ENCODE results near the gene FPGS. TPM values are rescaled to one million over a fixed set of nuclear protein-coding genes. Genes with fewer than 3 reads are reported as not detected.
"Not testable (repeated sequence)": the region's sequence is repeated elsewhere in the genome, so short reads cannot be mapped to it uniquely, and the experiment has no call there.

FPGS gene
- total and polyA plus RNA-seq, 7 experiments from 2014 or later: 37.3 to 123 (median 90.8) TPM

GRCh38 chr9:127778280-127779135 is 24.2 kb upstream of the FPGS start, which contains the start of gene SH2D3C:
TSS of gene SH2D3C (minus strand) at chr9:127778666. CDS start at chr9:127778627, 39 bp downstream.
- ChIA-PET CTCF (interaction anchor here (0.8 to 2.1 kb wide), 3 partner anchors 43 to 190 kb away, joined by 3 to 9 read pairs (median 5); partner anchors contain the start of gene TOR2A), POLR2A (interaction anchor here (0.7 to 1.9 kb wide), 13 partner anchors 8 to 141 kb away, joined by 3 to 19 read pairs (median 4); partner anchors contain the start of genes FPGS and TOR2A)
- H3K36me3 Mint-ChIP-seq: peaks cover 0 to 29% (median 4%) of the 10 kb centered on the region in 5 donors
- H3K36me3 ChIP-seq (ENCODE audit: control insufficient read depth in 2 of 3, insufficient read depth in 3 of 3, low read length in 3 of 3): peaks cover 7 to 20% (median 10%) of the 10 kb centered on the region in 3 experiments
- H3K27me3 ChIP-seq (ENCODE audit: control insufficient read depth in 2 of 2, insufficient read depth in 2 of 2, low read length in 2 of 2): no peaks in the 10 kb centered on the region
- DNase-seq (peak in 7 of 9 donors; percentile 34 to 62 (median 42)), ATAC-seq (peak; percentile 50)
- H3K9me3 Mint-ChIP-seq: no peaks in the 10 kb centered on the region
- peak within 1 kb of the TSS; percentile 88 for H3K27ac ChIP-seq (ENCODE audit: low read depth, low read length)
- peaks cover 30 to 73% (median 57%) of the 10 kb centered on the region in 7 donors for H3K4me1 Mint-ChIP-seq
- intact Hi-C loops (cut with micrococcal nuclease): loop anchor here (1.0 to 10.0 kb wide), 6 partner anchors 7 to 496 kb away; partner anchors contain the start of genes GOLGA2 (in 1 of the 2), PTGES2 (in 1 of the 2), STXBP1 (in 1 of the 2) and SWI5 (in 1 of the 2)
- peaks cover 50 to 56% of the 10 kb centered on the region in 2 donors for H3K4me1 ChIP-seq (ENCODE audit: control insufficient read depth in 2 of 2, insufficient read depth in 2 of 2, low read length in 2 of 2)
- peak within 1 kb of the TSS; percentile 92 to 98 (median 94) for H3K27ac Mint-ChIP-seq
- peak within 1 kb of the TSS; percentile 97 for H3K4me3 ChIP-seq (ENCODE audit: low read length)
- H3K9me3 ChIP-seq (ENCODE audit: control insufficient read depth in 2 of 3, low read length in 3 of 3): no peaks in the 10 kb centered on the region
- H3K27me3 Mint-ChIP-seq: no peaks in the 10 kb centered on the region
- H3K4me3 Mint-ChIP-seq: peak within 1 kb of the TSS; percentile 94 to 100 (median 98)

GRCh38 chr9:127779136-127779981 is 23.3 kb upstream of the FPGS start:
- Histone ChIP-seq H3K9me3 (ENCODE audit: control insufficient read depth in 2 of 3, low read length in 3 of 3) (no peaks in the 10 kb centered on the region), H3K4me3 (ENCODE audit: low read length) (peak overlapping the region; percentile 97), H3K36me3 (ENCODE audit: control insufficient read depth in 2 of 3, insufficient read depth in 3 of 3, low read length in 3 of 3) (peaks cover 0 to 11% (median 1%) of the 10 kb centered on the region in 3 experiments), H3K4me1 (ENCODE audit: control insufficient read depth in 2 of 2, insufficient read depth in 2 of 2, low read length in 2 of 2) (peaks cover 51 to 59% of the 10 kb centered on the region in 2 donors), H3K27ac (ENCODE audit: low read depth, low read length) (peak overlapping the region; percentile 88), H3K27me3 (ENCODE audit: control insufficient read depth in 2 of 2, insufficient read depth in 2 of 2, low read length in 2 of 2) (no peaks in the 10 kb centered on the region)
- H3K27ac Mint-ChIP-seq: peak overlapping the region; percentile 88 to 98 (median 94)
- CTCF ChIA-PET: interaction anchor here (0.8 to 2.1 kb wide), 4 partner anchors 16 to 142 kb away, joined by 3 to 9 read pairs (median 5); partner anchors contain the start of gene TOR2A
- H3K4me1 Mint-ChIP-seq: peaks cover 32 to 76% (median 60%) of the 10 kb centered on the region in 7 donors
- POLR2A ChIA-PET: interaction anchor here (0.6 to 1.9 kb wide), 11 partner anchors 9 to 189 kb away, joined by 3 to 19 read pairs (median 5); partner anchors contain the start of gene TOR2A
- peak overlapping the region; percentile 94 to 100 (median 98) for H3K4me3 Mint-ChIP-seq
- DNase-seq: peak in 1 of 9 donors; percentile 64
- no peaks in the 10 kb centered on the region for H3K9me3 Mint-ChIP-seq
- peak; percentile 39 for ATAC-seq
- intact Hi-C loops (cut with micrococcal nuclease): loop anchor here (1.0 to 10.0 kb wide), 6 partner anchors 8 to 495 kb away; partner anchors contain the start of genes GOLGA2 (in 1 of the 2), PTGES2 (in 1 of the 2), STXBP1 (in 1 of the 2) and SWI5 (in 1 of the 2)
- H3K36me3 Mint-ChIP-seq: peaks cover 0 to 24% (median 4%) of the 10 kb centered on the region in 5 donors
- H3K27me3 Mint-ChIP-seq: no peaks in the 10 kb centered on the region

- peak overlapping the region; percentile 36 to 98 (median 92) for H3K27ac Mint-ChIP-seq
- no peaks in the 10 kb centered on the region for H3K27me3 Mint-ChIP-seq
- no peak overlapping the region for H3K4me3 ChIP-seq (ENCODE audit: low read length)
- peaks cover 56 to 59% of the 10 kb centered on the region in 2 donors for H3K4me1 ChIP-seq (ENCODE audit: control insufficient read depth in 2 of 2, insufficient read depth in 2 of 2, low read length in 2 of 2)
- DNase-seq (no peak), ATAC-seq (no peak)
- peaks cover 0 to 22% (median 4%) of the 10 kb centered on the region in 5 donors for H3K36me3 Mint-ChIP-seq
- peaks cover 0 to 4% (median 0%) of the 10 kb centered on the region in 3 experiments for H3K36me3 ChIP-seq (ENCODE audit: control insufficient read depth in 2 of 3, insufficient read depth in 3 of 3, low read length in 3 of 3)
- H3K4me3 Mint-ChIP-seq: peak overlapping the region; percentile 17 to 100 (median 94)
- ChIA-PET POLR2A (interaction anchor here (0.6 to 1.2 kb wide), 4 partner anchors 9 to 188 kb away, joined by 3 to 4 read pairs (median 3); no protein-coding TSS in a partner anchor), CTCF (interaction anchor here (1.2 to 1.8 kb wide), 2 partner anchors 17 to 141 kb away, joined by 3 to 7 read pairs; no protein-coding TSS in a partner anchor)
- H3K27ac ChIP-seq (ENCODE audit: low read depth, low read length): peak overlapping the region; percentile 88
- intact Hi-C loops (cut with micrococcal nuclease): no loop called here
- no peaks in the 10 kb centered on the region for H3K9me3 Mint-ChIP-seq
- H3K9me3 ChIP-seq (ENCODE audit: control insufficient read depth in 2 of 3, low read length in 3 of 3): no peaks in the 10 kb centered on the region
- H3K4me1 Mint-ChIP-seq: peaks cover 34 to 76% (median 64%) of the 10 kb centered on the region in 7 donors
- no peaks in the 10 kb centered on the region for H3K27me3 ChIP-seq (ENCODE audit: control insufficient read depth in 2 of 2, insufficient read depth in 2 of 2, low read length in 2 of 2)
Measured at GRCh38 chr9:127780126-127780885, 22.4 kb upstream of the FPGS start.

GRCh38 chr9:127780909-127781308 is 21.8 kb upstream of the FPGS start:
- DNase-seq: peak in 3 of 9 donors; percentile 28 to 44 (median 33)
- ATAC-seq; H3K36me3 ChIP-seq (ENCODE audit: control insufficient read depth in 2 of 3, insufficient read depth in 3 of 3, low read length in 3 of 3); intact Hi-C loops (cut with micrococcal nuclease); H3K27me3 ChIP-seq (ENCODE audit: control insufficient read depth in 2 of 2, insufficient read depth in 2 of 2, low read length in 2 of 2); H3K4me3 ChIP-seq (ENCODE audit: low read length); H3K27me3 Mint-ChIP-seq; H3K9me3 ChIP-seq (ENCODE audit: control insufficient read depth in 2 of 3, low read length in 3 of 3); H3K9me3 Mint-ChIP-seq: not testable (repeated sequence)
- Mint-ChIP-seq H3K27ac (peak overlapping the region in 8 of 9 donors; percentile 5 to 98 (median 91)), H3K36me3 (peaks cover 0 to 22% (median 4%) of the 10 kb centered on the region in 5 donors), H3K4me3 (peak overlapping the region in 6 of 10 donors; percentile 21 to 94 (median 37)), H3K4me1 (peaks cover 34 to 76% (median 64%) of the 10 kb centered on the region in 7 donors)
- peak overlapping the region; percentile 88 for H3K27ac ChIP-seq (ENCODE audit: low read depth, low read length)
- CTCF ChIA-PET: interaction anchor here (1.8 kb wide), 1 partner anchor 140 kb away, joined by 7 read pairs; no protein-coding TSS in a partner anchor
- POLR2A ChIA-PET: interaction anchor here (1.1 kb wide), 1 partner anchor 10 kb away, joined by 4 read pairs; no protein-coding TSS in a partner anchor
- H3K4me1 ChIP-seq (ENCODE audit: control insufficient read depth in 2 of 2, insufficient read depth in 2 of 2, low read length in 2 of 2): peaks cover 56% of the 10 kb centered on the region in 2 donors

- POLR2A ChIA-PET: interaction anchor here (5.1 kb wide), 1 partner anchor 14 kb away, joined by 99 read pairs; no protein-coding TSS in a partner anchor
- ATAC-seq (no peak), DNase-seq (no peak)
- CTCF ChIA-PET: interaction anchor here (1.1 to 2.2 kb wide), 2 partner anchors 11 to 47 kb away, joined by 3 to 10 read pairs; partner anchors contain the start of gene TOR2A
- Histone ChIP-seq H3K4me3 (ENCODE audit: low read length) (no peak overlapping the region), H3K36me3 (ENCODE audit: control insufficient read depth in 2 of 3, insufficient read depth in 3 of 3, low read length in 3 of 3) (peaks cover 0 to 7% (median under 1%) of the 10 kb centered on the region in 3 experiments), H3K9me3 (ENCODE audit: control insufficient read depth in 2 of 3, low read length in 3 of 3) (no peaks in the 10 kb centered on the region), H3K27me3 (ENCODE audit: control insufficient read depth in 2 of 2, insufficient read depth in 2 of 2, low read length in 2 of 2) (no peaks in the 10 kb centered on the region), H3K27ac (ENCODE audit: low read depth, low read length) (peak overlapping the region; percentile 22), H3K4me1 (ENCODE audit: control insufficient read depth in 2 of 2, insufficient read depth in 2 of 2, low read length in 2 of 2) (peaks cover 56% of the 10 kb centered on the region in 2 donors)
- intact Hi-C loops (cut with micrococcal nuclease): no loop called here
- Mint-ChIP-seq H3K4me3 (peak overlapping the region in 9 of 10 donors; percentile 7 to 51 (median 29)), H3K27ac (peak overlapping the region; percentile 59 to 98 (median 90)), H3K9me3 (no peaks in the 10 kb centered on the region), H3K36me3 (peaks cover 0 to 18% (median 6%) of the 10 kb centered on the region in 5 donors), H3K4me1 (peaks cover 34 to 73% (median 62%) of the 10 kb centered on the region in 7 donors), H3K27me3 (no peaks in the 10 kb centered on the region)
Measured at GRCh38 chr9:127781806-127782205, 20.9 kb upstream of the FPGS start.
